ENCODE measurements around the gene MRPL20.
"Not testable (repeated sequence)": the region's sequence is repeated elsewhere in the genome, so short reads cannot be mapped to it uniquely, and the experiment has no call there.

MRPL20 gene

DNA sequence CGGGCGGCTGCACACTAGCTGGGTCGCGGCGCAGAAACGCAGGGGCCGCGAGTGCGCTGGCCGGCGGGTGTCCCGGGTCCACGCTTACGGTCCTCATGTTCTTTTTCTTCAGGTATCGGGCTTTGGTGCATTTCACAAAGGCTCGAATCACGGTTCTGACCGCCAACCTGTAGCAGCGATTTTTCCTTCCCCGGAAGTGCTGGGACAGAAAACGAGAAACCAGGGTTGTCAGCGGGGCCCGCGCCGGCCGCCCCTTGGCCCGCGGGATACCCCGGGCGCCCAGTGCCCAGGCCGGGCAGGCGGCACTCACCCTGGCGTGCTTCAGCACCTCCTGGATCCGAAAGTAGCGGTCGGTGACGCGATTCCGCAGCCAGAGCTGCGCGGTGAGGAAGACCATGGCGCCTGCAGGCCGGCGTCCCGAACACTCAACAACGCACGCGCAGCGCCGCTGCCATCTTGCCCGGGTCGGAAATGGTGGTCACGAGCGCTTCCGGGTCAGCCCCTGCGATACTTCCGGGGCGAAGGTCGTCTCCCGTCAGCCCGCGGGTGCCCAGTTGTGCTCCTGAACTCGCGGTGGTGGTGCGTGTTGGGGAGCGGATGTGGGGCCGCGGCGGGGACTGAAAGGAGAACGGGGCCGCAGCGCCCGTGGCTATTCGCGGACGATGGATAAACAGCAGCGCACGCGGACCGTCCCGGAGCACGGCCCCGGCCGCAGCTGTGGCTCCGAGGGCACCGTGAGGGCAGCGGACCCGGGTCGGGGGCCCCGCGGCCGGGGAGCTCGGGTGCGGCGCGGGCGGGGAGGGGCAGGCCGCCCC is at the start of gene MRPL20:
Gene MRPL20, minus strand, starts transcription at position 473 of the 815 bp plus-strand sequence. Its CDS starts 76 bp downstream, at position 397.
- peak; percentile 92 to 95 for DNase-seq

GRCh38 chr1:1456683-1457255 is 49.7 kb upstream of the MRPL20 start:
- not testable (repeated sequence) for DNase-seq

GRCh38 chr1:1455934-1456333 is 48.8 kb upstream of the MRPL20 start:
- DNase-seq = not testable (repeated sequence)

- no peak for DNase-seq
Observed at GRCh38 chr1:1455366-1455884, 48.3 kb upstream of the MRPL20 start.

DNA sequence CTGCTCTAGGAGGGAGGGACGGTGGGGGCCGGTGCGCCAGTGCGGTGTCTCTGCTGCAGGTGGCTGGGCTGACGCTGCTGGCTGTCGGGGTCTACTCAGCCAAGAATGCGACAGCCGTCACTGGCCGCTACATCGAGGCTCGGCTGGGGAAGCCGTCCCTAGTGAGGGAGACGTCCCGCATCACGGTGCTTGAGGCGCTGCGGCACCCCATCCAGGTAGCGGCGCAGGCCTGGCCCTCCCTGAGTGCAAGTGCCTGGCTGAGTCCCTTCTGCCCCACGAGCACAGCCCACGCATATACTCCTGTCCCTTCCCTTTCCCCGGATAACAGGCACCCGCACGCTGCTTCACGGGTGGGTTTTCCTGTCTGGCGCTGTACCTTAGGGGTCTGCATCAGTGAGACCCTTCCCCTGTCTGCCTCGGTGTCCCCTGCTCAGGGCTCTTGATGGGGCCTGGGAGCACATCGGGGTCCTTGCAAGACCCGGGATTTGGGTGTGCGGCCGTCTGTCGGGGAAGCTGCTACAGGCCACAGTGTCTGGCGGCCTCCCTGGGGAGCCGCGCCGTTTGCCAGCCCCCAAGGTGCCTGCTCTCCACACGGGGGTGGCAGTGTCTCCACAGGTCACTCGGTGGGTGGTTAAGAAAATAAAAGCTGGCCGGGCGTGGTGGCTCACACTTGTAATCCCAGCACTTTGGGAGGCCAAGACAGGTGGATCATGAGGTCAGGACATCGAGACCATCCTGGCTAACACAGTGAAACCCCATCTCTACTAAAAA is 47.4 kb upstream of the MRPL20 start:
- not testable (repeated sequence) for DNase-seq

GRCh38 chr1:1452882-1453281 is 45.8 kb upstream of the MRPL20 start:
- DNase-seq = no peak

DNA sequence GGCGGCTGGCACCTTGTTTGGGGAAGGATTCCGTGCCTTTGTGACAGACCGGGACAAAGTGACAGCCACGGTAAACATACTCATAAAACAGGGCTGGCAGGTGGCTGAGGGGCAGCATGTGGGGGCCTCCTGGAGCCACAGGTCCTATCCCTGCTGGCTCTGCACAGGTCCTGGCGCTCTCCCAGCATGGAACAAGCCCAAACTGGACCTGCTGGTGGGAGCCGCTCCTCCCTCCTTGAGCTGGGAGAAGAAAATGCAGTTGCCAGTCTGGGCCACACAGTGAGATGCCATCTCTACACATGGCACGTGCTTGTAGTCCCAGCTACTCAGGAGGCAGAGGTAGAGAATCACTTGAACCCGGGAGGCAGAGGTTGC is 45.3 kb upstream of the MRPL20 start:
- DNase-seq = not testable (repeated sequence)

- DNase-seq = no peak
Observed at GRCh38 chr1:1451696-1452364, 44.7 kb upstream of the MRPL20 start.

DNA sequence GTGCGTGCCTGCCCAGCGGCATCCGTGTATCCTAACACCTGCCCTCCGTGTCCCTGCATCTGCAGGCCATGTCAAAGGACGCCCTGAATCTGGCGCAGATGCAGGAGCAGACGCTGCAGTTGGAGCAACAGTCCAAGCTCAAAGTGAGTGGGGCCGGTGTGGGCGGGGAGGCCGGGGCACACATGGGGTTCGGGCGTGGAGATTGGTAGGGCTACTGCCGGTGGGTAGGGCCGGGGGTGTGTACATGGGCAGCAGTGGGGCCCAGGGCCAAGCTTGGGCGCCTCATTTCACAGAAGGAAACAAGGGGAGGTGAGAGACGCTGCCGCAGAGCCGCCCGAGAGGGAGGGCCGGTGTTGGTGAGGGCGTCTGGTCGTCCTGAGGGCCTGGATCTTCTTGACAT is 43.5 kb upstream of the MRPL20 start:
- not testable (repeated sequence) for DNase-seq

DNA sequence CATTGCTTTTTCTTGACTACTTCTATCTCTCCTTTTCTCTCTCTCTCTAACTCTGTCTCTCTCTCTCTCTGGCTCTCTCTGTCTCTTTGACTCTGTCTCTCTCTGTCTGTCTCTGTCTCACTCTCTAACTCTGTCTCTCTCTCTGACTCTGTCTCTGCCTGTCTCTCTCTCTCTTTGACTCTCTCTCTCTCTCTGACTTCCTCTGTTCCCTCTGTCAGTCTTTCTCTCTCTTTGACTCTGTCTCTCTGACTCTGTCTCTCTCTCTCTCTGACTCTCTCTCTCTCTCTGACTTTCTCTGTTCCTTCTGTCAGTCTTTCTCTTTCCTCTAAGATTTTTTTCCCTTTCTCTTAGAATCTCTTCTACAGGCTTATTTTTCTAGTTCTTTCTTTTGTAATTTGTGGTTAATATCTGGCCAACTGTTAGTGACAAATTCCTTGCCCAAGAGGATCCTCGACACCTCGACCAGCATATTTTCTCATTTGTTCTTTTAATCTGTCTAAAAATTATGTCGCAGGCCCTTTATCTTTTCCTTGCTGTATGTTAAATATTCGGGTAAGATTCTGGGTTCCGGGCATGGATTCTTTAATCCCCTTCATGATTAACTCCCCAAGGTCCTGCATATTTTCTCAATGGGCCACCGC is 42.1 kb upstream of the MRPL20 start, which contains the start of gene ATAD3C:
Gene ATAD3C, plus strand, starts transcription at position 591 of the 641 bp plus-strand sequence. CDS start 995 bp downstream, outside the sequence.
- no peak for DNase-seq

GRCh38 chr1:1446631-1447030 is 39.5 kb upstream of the MRPL20 start:
- not testable (repeated sequence) for DNase-seq

- DNase-seq = no peak
Observed at GRCh38 chr1:1442069-1442770, 35.1 kb upstream of the MRPL20 start.

DNA sequence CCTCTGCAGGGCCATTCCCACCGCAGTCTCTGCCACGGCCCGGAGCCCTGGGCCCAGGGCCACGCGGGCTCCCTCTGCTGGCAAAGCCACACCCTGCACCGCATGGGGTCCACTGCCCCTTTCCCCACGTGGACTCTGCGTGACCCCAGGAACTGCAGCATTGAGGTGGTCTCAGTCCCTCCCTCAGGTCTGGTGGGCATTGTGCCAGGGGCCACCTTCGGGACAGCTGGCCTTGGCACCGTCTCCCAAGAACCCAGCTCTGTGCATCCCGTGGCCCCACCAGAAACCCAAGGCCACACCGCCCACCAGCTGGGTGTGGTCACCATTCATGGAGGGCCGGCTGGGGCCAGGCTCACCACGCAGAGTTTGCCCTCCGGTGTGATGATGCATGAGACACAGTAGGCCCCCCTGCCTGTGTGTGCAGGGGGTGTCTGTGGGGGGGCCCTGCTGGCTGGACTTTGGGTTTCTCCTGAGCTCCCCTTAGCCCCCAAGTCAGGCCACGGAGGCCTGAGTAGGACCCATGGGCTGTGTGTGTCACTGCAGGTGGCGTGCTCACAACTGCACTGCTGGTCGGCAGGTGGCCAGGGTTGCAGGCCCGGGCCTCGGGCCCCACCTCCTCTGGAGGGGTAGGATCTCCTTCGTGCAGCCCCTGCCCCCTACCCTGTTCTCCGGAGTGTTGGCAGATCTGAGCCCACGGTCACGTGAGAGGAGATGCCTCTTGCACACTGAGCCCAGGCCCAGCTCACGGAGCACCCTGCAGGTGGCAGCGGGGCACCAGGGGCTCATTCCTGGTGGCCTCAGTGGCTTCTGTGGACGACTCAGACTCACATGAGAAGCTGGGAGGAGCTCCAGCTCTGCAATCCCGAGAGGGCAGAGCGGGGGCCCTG is 34.2 kb upstream of the MRPL20 start:
- DNase-seq = peak; percentile 48 to 61

DNA sequence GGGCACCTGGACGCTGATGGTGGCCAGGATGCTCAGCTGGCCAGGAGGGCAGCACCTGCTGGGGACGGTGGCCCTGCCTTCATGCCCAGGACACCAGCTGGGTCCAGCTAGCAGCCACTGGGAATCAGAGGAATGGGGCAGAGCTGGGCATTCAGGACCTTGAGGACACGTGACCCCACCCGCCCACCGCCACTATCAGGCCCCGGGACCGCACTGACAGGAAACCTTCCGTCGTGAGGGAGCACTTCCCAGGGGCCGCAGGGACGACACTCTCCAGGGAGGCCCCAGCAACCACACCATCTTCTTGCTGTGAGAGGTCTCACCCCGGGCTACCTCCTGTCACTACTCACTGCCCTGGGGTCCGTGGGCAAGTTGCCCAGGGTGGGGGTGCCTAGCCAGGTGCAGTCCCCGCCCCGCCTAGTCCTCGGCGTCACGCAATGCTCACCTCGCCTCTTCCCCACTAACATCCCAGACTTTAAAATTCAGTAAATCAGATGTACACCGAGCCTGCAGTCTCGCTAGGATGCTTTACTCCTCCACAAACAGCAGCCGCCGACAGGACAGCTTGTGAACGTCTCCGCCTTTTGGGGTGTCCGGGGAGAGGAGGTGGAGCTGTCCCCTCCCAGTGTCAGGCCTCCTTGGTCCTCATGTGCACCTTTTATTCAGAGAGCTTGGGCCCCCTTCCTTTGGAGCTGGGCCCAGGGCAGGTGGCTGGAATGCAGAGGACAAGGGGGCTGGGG is 33.3 kb upstream of the MRPL20 start:
- no peak for DNase-seq

DNA sequence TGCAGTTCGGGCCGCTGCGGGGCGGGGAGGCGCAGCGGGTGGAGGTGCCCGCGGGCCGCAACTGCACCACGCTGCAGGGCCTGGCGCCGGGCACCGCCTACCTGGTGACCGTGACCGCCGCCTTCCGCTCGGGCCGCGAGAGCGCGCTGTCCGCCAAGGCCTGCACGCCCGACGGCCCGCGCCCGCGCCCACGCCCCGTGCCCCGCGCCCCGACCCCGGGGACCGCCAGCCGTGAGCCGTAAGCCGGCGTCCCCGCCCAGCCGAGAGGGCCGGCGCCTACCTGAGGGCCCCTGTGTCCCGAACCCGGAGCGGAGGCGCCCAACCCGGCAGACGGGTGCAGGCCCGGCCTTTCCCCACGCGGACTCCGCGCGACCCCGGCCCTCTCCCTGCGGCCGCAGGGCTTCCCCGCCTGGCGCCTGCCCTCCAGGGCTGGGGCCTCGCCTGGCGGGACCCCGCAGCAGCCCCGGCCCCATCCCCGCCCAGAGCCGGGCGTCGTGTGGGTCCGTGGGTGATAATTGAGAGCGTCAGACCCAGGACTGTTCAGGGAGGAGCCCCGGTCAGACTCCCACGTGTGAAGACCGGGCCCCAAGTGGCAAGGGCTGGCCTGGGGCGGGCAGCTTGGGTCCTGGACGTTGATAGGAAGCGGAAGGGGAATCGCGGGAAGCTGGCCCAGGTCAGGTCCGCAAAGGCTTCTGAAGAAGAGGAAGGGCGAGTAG is 32.6 kb upstream of the MRPL20 start:
- DNase-seq = no peak

DNA sequence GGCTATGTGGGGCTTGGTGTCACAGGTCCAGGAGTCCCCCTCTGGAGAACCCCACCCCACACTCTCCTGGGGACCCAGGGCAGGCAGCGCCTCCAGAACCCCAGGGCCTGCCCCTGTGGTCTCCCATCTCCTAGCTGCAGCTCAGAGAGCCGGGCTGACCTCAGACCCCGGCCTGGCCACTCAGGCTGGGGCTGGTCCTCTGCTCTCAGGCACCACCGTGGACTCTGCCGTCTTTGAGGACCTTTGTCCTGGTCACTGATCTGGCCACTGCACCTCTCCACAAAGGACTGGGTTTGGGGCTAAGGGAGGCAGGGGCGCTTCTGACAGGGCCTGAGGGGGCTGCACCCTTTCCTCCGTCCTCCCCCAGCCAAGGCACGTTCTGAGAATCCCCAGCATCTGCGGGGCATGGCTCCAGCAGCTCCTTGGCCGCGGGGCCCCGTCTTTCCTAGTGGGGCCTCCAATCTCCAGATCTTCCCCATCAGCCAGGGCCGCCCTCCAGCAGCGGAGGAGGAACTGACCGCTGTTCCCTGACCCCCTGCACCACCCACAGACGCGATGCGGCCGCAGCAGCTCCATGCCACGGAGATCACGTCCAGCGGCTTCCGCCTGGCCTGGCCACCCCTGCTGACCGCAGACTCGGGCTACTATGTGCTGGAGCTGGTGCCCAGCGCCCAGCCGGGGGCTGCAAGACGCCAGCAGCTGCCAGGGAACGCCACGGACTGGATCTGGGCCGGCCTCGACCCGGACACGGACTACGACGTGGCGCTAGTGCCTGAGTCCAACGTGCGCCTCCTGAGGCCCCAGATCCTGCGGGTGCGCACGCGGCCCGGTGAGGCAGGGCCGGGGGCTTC is 31.7 kb upstream of the MRPL20 start:
- DNase-seq = no peak

DNA sequence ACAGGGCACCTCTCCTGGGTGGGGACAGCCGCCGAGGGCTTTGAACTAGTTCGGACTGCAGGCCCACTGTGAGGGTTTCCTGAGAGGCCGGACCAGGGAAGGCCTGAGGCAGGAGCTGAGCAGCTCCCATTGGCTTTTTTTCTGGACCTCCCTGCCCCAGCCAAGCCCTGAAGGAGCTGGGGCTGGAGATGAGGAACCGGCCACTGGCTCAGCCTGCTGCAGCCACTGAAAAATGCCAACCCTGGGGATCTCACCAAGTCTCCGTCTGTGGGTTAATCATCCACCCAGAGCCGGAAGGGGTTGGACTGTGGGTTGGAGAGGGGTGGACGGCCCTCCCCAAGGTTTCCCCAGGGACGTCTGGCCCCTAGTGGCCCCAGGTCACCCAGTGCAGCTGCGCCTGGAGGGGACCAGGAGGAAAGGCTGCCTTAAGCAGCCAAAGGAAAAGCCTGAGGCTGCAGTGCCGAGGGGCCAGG is 30.8 kb upstream of the MRPL20 start:
- no peak for DNase-seq

Measured in activated CD4-positive, alpha-beta T cell treated with anti-CD3 and anti-CD28 coated beads for 4 hours (primary cell).